ENCODE measurements around the gene CPAMD8. TPM values are rescaled to one million over a fixed set of nuclear protein-coding genes. Genes with fewer than 3 reads are reported as not detected.
"Not testable (repeated sequence)": the region's sequence is repeated elsewhere in the genome, so short reads cannot be mapped to it uniquely, and the experiment has no call there.

The CPAMD8 gene
- total and polyA plus RNA-seq, 2 of the 8 experiments (the other 6 are each of a cell fraction or from before 2014, with no cell fraction given): 6.1 to 9.2 TPM

- not testable (repeated sequence) for H4K8ac ChIP-seq (ENCODE audit: extremely low read depth, insufficient read depth, low read length)
These were observed 29.6 kb downstream of the CPAMD8 start for GRCh38 chr19:16996838-16997490.

More at GRCh38 chr19:16996838-16997490, 29.6 kb downstream of the CPAMD8 start:
- POLR2A ChIA-PET (ENCODE audit: partially characterized antibody); H2BK15ac ChIP-seq (ENCODE audit: low read length); H2BK5ac ChIP-seq (ENCODE audit: low read depth, low read length); FAIRE-seq; DNase-seq (ENCODE audit: low read depth in 1 of 2, low spot score in 2 of 2); H3K79me2 ChIP-seq (ENCODE audit: control insufficient read depth in 1 of 2, insufficient read depth in 2 of 2, low read length in 2 of 2); H2AK5ac ChIP-seq (ENCODE audit: low read depth, low read length); H3K9me3 ChIP-seq (ENCODE audit: insufficient read depth in 2 of 2, low read depth in 1 of 2, low read length in 1 of 2); H3K4me3 ChIP-seq (ENCODE audit: extremely low read depth in 1 of 4, insufficient read depth in 2 of 4, low read depth in 3 of 4, low read length in 4 of 4); H3K23ac ChIP-seq (ENCODE audit: insufficient read length); H2AFZ ChIP-seq (ENCODE audit: low read length); H3K4ac ChIP-seq (replicated peaks; ENCODE audit: insufficient read length, low read depth, low read length); H2BK20ac ChIP-seq (ENCODE audit: low read length); H3K4me1 ChIP-seq (replicated peaks in 1 of 4; ENCODE audit: control insufficient read depth in 3 of 4, insufficient read depth in 4 of 4, low read length in 3 of 4); CTCF ChIA-PET (ENCODE audit: partially characterized antibody); H4K91ac ChIP-seq (replicated peaks; ENCODE audit: insufficient read length, low read length); H3K9ac ChIP-seq (replicated peaks in 1 of 4; ENCODE audit: extremely low read depth in 1 of 4, low read depth in 3 of 4, low read length in 3 of 4); H3K27me3 ChIP-seq (replicated peaks in 1 of 4; ENCODE audit: control insufficient read depth in 3 of 4, extremely low read depth in 1 of 4, insufficient read depth in 3 of 4, low read length in 3 of 4); H3K27ac ChIP-seq (ENCODE audit: low read depth, low read length); H4K20me1 ChIP-seq (replicated peaks in 1 of 2; ENCODE audit: control insufficient read depth in 1 of 2, insufficient read depth in 2 of 2, low read length in 2 of 2); H3K56ac ChIP-seq (replicated peaks; ENCODE audit: insufficient read length, low read depth, low read length); H4K5ac ChIP-seq (ENCODE audit: insufficient read length, low read depth, low read length); H3K23me2 ChIP-seq (ENCODE audit: low read depth, low read length); H3K4me2 ChIP-seq (ENCODE audit: insufficient read depth in 1 of 2, low read depth in 2 of 2, low read length in 2 of 2); H2BK12ac ChIP-seq (ENCODE audit: low read depth, low read length); H3K79me1 ChIP-seq (ENCODE audit: low read depth, low read length); H3K14ac ChIP-seq (ENCODE audit: insufficient read length); H2BK120ac ChIP-seq (replicated peaks; ENCODE audit: low read depth, low read length); H3K18ac ChIP-seq (ENCODE audit: extremely low read depth, low read length): not testable (repeated sequence)
- WGBS, 2 experiments (ENCODE audit: extremely low coverage in 1 of 2, insufficient coverage in 1 of 2, insufficient read length in 1 of 2, insufficient replicate concordance in 2 of 2, low coverage in 1 of 2, low lambda C conversion rate in 2 of 2, missing lambda C conversion rate in 1 of 2): 77% methylated on average over 13 of the region's 23 CpGs; no CpG with 5 or more reads in 1 of the 2 experiments
- H3K36me3 ChIP-seq (ENCODE audit: control insufficient read depth in 2 of 4, insufficient read depth in 4 of 4, low read length in 3 of 4): peaks cover 0 to 16% (median 5%) of the 10 kb centered on the region in 4 experiments; a peak in 2 of 8 replicates

Data from H1 (cell line).